Esophagus muscularis mucosa (tissue), 4 donors: ENCODE data around the gene CEP192.

Source experiments
- EP300 ChIP-seq: sonication (generic); formaldehyde crosslinking; IDR thresholded peaks from one replicate; pipeline ENCODE4 v1.6.1; 2017; ENCODE audit warnings: antibody characterized with exemption
- POLR2A ChIP-seq: fragments of 450-650 bp; IDR thresholded peaks from one replicate; pipeline ENCODE4 v1.6.1; 2017; ENCODE audit warnings: antibody characterized with exemption, moderate library complexity, mild to moderate bottlenecking, low read depth
- POLR2AphosphoS5 ChIP-seq, 2 donors: sonication (generic); formaldehyde crosslinking; IDR thresholded peaks; one replicate each; pipeline ENCODE4 v1.6.1; 2017; ENCODE audit warnings: antibody characterized with exemption in 2 of 2
- TF ChIP-seq, protein P1 (sequence below), 3 experiments: fragments of 200-600 bp in 2 of 3; fragments of 450-650 bp in 1 of 3; sonication (generic) in 2 of 3; IDR thresholded peaks; one replicate each; pipeline ENCODE4 v1.5.1; 2017 to 2019; ENCODE audit warnings: antibody characterized with exemption in 3 of 3, mild to moderate bottlenecking in 2 of 3, moderate library complexity in 1 of 3

DNA sequence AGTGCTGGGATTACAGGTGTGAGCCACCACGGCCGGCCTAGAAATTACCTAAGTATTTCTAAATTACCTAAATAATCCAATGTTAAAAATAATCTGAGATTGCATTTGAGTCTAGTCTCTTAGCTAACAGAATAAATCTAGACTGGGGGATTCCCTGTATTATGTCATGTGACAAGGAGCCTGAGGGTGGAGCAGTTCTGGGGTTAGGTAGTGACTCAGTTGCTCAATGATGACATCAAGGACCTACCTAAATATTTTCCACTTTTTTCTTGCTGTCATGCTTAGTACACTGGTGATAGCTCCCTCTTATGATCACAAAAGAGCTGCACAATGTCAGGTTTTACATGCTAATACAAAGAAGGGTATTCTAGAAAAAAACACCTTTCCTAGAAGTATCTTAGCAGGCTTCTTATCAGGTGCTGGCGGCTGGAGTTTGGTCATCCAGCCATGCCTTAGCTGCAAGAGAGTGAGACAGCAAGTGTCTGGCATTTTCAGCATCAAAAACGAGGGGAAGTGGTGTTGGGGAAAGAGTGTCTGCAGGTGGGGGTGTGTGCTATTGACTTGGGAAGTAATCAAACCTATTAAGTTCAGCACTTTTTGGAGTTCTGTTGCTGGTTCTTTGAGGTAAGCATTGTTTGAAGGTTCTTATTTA lies 17.5 kb upstream of the CEP192 start:
- TF ChIP-seq, protein P1, sequence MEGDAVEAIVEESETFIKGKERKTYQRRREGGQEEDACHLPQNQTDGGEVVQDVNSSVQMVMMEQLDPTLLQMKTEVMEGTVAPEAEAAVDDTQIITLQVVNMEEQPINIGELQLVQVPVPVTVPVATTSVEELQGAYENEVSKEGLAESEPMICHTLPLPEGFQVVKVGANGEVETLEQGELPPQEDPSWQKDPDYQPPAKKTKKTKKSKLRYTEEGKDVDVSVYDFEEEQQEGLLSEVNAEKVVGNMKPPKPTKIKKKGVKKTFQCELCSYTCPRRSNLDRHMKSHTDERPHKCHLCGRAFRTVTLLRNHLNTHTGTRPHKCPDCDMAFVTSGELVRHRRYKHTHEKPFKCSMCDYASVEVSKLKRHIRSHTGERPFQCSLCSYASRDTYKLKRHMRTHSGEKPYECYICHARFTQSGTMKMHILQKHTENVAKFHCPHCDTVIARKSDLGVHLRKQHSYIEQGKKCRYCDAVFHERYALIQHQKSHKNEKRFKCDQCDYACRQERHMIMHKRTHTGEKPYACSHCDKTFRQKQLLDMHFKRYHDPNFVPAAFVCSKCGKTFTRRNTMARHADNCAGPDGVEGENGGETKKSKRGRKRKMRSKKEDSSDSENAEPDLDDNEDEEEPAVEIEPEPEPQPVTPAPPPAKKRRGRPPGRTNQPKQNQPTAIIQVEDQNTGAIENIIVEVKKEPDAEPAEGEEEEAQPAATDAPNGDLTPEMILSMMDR (IDR thresholded peaks at IDR 0.05): no peak
- no peak for TF ChIP-seq POLR2A
- no peak for TF ChIP-seq POLR2AphosphoS5 (IDR thresholded peaks at IDR 0.05)
- TF ChIP-seq EP300: no peak
